ENCODE measurements around the gene MYOCD.

MYOCD gene

GRCh38 chr17:12640364-12640763 is 25.3 kb upstream of the MYOCD start:
- no peak for DNase-seq (ENCODE audit: low read depth in 2 of 3, low spot score in 1 of 3)

- DNase-seq (ENCODE audit: low read depth in 2 of 3, low spot score in 1 of 3), result no peak
Observed at GRCh38 chr17:12641084-12641483, 24.6 kb upstream of the MYOCD start.

GRCh38 chr17:12642034-12642433 is 23.7 kb upstream of the MYOCD start:
- DNase-seq (ENCODE audit: low read depth in 2 of 3, low spot score in 1 of 3), result no peak

GRCh38 chr17:12643822-12644221 is 21.9 kb upstream of the MYOCD start:
- DNase-seq (ENCODE audit: low read depth in 2 of 3, low spot score in 1 of 3), result no peak

- no peak for DNase-seq (ENCODE audit: low read depth in 2 of 3, low spot score in 1 of 3)
Observed at GRCh38 chr17:12644623-12645022, 21.1 kb upstream of the MYOCD start.

- DNase-seq (ENCODE audit: low read depth in 2 of 3, low spot score in 1 of 3), result no peak
Observed at GRCh38 chr17:12646761-12647422, 18.8 kb upstream of the MYOCD start.

GRCh38 chr17:12648498-12648897 is 17.2 kb upstream of the MYOCD start:
- no peak for DNase-seq (ENCODE audit: low read depth in 2 of 3, low spot score in 1 of 3)

GRCh38 chr17:12655936-12656335 is 9.8 kb upstream of the MYOCD start:
- DNase-seq (ENCODE audit: low read depth in 2 of 3, low spot score in 1 of 3), result no peak

GRCh38 chr17:12656354-12656753 is 9.3 kb upstream of the MYOCD start:
- DNase-seq (ENCODE audit: low read depth in 2 of 3, low spot score in 1 of 3), result no peak

- no peak for DNase-seq (ENCODE audit: low read depth in 2 of 3, low spot score in 1 of 3)
Observed at GRCh38 chr17:12659500-12659899, 6.2 kb upstream of the MYOCD start.

- DNase-seq (ENCODE audit: low read depth in 2 of 3, low spot score in 1 of 3), result no peak
Observed at GRCh38 chr17:12664252-12664651, 1.4 kb upstream of the MYOCD start.

GRCh38 chr17:12664894-12665262 is 812 bp upstream of the MYOCD start:
- DNase-seq (ENCODE audit: low read depth in 2 of 3, low spot score in 1 of 3), result no peak

GRCh38 chr17:12666718-12667117 is 1.0 kb downstream of the MYOCD start:
- no peak for DNase-seq (ENCODE audit: low read depth in 2 of 3, low spot score in 1 of 3)

- no peak for DNase-seq (ENCODE audit: low read depth in 2 of 3, low spot score in 1 of 3)
Observed at GRCh38 chr17:12667299-12667958, 1.7 kb downstream of the MYOCD start.

GRCh38 chr17:12671906-12672305 is 6.2 kb downstream of the MYOCD start:
- no peak for DNase-seq (ENCODE audit: low read depth in 2 of 3, low spot score in 1 of 3)

GRCh38 chr17:12672947-12673346 is 7.3 kb downstream of the MYOCD start:
- DNase-seq (ENCODE audit: low read depth in 2 of 3, low spot score in 1 of 3), result no peak

GRCh38 chr17:12673788-12674187 is 8.1 kb downstream of the MYOCD start:
- DNase-seq (ENCODE audit: low read depth in 2 of 3, low spot score in 1 of 3), result no peak

GRCh38 chr17:12680407-12680897 is 14.8 kb downstream of the MYOCD start:
- DNase-seq (ENCODE audit: low read depth in 2 of 3, low spot score in 1 of 3), result no peak

- no peak for DNase-seq (ENCODE audit: low read depth in 2 of 3, low spot score in 1 of 3)
Observed at GRCh38 chr17:12680993-12681392, 15.3 kb downstream of the MYOCD start.

GRCh38 chr17:12683299-12683698 is 17.6 kb downstream of the MYOCD start:
- DNase-seq (ENCODE audit: low read depth in 2 of 3, low spot score in 1 of 3), result no peak

GRCh38 chr17:12686486-12686885 is 20.8 kb downstream of the MYOCD start:
- no peak for DNase-seq (ENCODE audit: low read depth in 2 of 3, low spot score in 1 of 3)

GRCh38 chr17:12688382-12688781 is 22.7 kb downstream of the MYOCD start:
- DNase-seq (ENCODE audit: low read depth in 2 of 3, low spot score in 1 of 3), result no peak

- no peak for DNase-seq (ENCODE audit: low read depth in 2 of 3, low spot score in 1 of 3)
Observed at GRCh38 chr17:12691173-12691572, 25.5 kb downstream of the MYOCD start.
